ENCODE results near the gene TP73.

TP73 gene

GRCh38 chr1:3674100-3675094 is 22.1 kb downstream of the TP73 start:
- H3K27ac ChIP-seq (ENCODE audit: low read depth, low read length), result no peak overlapping the region
- H3K79me2 ChIP-seq (ENCODE audit: control insufficient read depth, low read length), result peaks cover 23% of the 10 kb centered on the region
- H3K4me3 ChIP-seq (ENCODE audit: low read length), result no peak overlapping the region
- TF ChIP-seq EZH2phosphoT487 (IDR thresholded peaks at IDR 0.05; ENCODE audit: borderline replicate concordance, low read length), result no peak
- TF ChIP-seq, protein P1, sequence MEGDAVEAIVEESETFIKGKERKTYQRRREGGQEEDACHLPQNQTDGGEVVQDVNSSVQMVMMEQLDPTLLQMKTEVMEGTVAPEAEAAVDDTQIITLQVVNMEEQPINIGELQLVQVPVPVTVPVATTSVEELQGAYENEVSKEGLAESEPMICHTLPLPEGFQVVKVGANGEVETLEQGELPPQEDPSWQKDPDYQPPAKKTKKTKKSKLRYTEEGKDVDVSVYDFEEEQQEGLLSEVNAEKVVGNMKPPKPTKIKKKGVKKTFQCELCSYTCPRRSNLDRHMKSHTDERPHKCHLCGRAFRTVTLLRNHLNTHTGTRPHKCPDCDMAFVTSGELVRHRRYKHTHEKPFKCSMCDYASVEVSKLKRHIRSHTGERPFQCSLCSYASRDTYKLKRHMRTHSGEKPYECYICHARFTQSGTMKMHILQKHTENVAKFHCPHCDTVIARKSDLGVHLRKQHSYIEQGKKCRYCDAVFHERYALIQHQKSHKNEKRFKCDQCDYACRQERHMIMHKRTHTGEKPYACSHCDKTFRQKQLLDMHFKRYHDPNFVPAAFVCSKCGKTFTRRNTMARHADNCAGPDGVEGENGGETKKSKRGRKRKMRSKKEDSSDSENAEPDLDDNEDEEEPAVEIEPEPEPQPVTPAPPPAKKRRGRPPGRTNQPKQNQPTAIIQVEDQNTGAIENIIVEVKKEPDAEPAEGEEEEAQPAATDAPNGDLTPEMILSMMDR (IDR thresholded peaks at IDR 0.05; ENCODE audit: low read depth, low read length, poor library complexity, severe bottlenecking), result no peak
- H3K4me1 ChIP-seq (ENCODE audit: control insufficient read depth, low read length), result peaks cover 61% of the 10 kb centered on the region
- H3K4me2 ChIP-seq (ENCODE audit: low read length), result no peak overlapping the region
- no peaks in the 10 kb centered on the region for H3K9me3 ChIP-seq (ENCODE audit: control insufficient read depth, insufficient read depth, low read length)
- H3F3A ChIP-seq (ENCODE audit: control insufficient read depth, insufficient read depth), result peaks cover 6% of the 10 kb centered on the region
- no peaks in the 10 kb centered on the region for H3K9me2 ChIP-seq (replicated peaks; ENCODE audit: control insufficient read depth, low read length)
- no peaks in the 10 kb centered on the region for H3K36me3 ChIP-seq (ENCODE audit: control insufficient read depth, low read length)
- no peaks in the 10 kb centered on the region for H3K27me3 ChIP-seq (ENCODE audit: control insufficient read depth, low read length)
- H4K20me1 ChIP-seq (ENCODE audit: control insufficient read depth, insufficient read depth, low read depth, low read length), result no peaks in the 10 kb centered on the region; the same call in 1 of the 2 replicates

DNA sequence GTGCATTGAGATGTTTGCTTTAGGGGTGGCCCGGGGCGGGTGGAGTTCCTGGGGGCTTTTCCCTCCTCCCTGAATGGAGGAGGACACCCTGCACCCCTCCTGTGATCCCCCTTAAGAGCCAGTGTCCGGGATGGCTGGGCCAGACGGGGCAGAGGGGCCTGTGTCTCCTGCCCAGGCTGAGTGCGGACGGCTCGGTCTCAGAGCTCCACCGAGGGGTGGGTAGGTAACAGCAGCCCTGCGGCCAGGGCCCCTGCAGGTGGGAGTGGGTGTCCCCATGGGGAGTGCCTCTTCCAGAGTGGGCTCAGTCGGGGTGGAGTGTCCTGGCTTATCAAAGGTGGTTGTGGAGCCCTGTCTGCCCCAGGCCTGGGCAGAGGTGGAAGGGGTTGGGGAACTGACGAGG is 23.1 kb downstream of the TP73 start:
- Histone ChIP-seq H3K27me3 (ENCODE audit: control insufficient read depth, low read length) (no peaks in the 10 kb centered on the region), H3K4me2 (ENCODE audit: low read length) (no peak overlapping the region), H3K36me3 (ENCODE audit: control insufficient read depth, low read length) (no peaks in the 10 kb centered on the region), H3K9me3 (ENCODE audit: control insufficient read depth, insufficient read depth, low read length) (no peaks in the 10 kb centered on the region), H3K4me1 (ENCODE audit: control insufficient read depth, low read length) (peaks cover 64% of the 10 kb centered on the region), H3K27ac (ENCODE audit: low read depth, low read length) (no peak overlapping the region), H4K20me1 (ENCODE audit: control insufficient read depth, insufficient read depth, low read depth, low read length) (peaks cover 5% of the 10 kb centered on the region; the same call in 1 of the 2 replicates), H3K4me3 (ENCODE audit: low read length) (no peak overlapping the region), H3F3A (ENCODE audit: control insufficient read depth, insufficient read depth) (peaks cover 6% of the 10 kb centered on the region), H3K9me2 (replicated peaks; ENCODE audit: control insufficient read depth, low read length) (no peaks in the 10 kb centered on the region), H3K79me2 (ENCODE audit: control insufficient read depth, low read length) (peaks cover 26% of the 10 kb centered on the region)
- TF ChIP-seq EZH2phosphoT487 (IDR thresholded peaks at IDR 0.05; ENCODE audit: borderline replicate concordance, low read length), result no peak

- no peaks in the 10 kb centered on the region for H3K9me3 ChIP-seq (ENCODE audit: control insufficient read depth, insufficient read depth, low read length)
- H3K4me3 ChIP-seq (ENCODE audit: low read length), result peak overlapping the region; percentile 48
- no peaks in the 10 kb centered on the region for H3K27me3 ChIP-seq (ENCODE audit: control insufficient read depth, low read length)
- H3K9me2 ChIP-seq (replicated peaks; ENCODE audit: control insufficient read depth, low read length), result no peaks in the 10 kb centered on the region
- no peaks in the 10 kb centered on the region for H3K36me3 ChIP-seq (ENCODE audit: control insufficient read depth, low read length)
- H3K27ac ChIP-seq (ENCODE audit: low read depth, low read length), result peak overlapping the region; percentile 60
- TF ChIP-seq, protein P1 (IDR thresholded peaks at IDR 0.05; ENCODE audit: low read depth, low read length, poor library complexity, severe bottlenecking), result peak; percentile 10
- no peak for TF ChIP-seq EZH2phosphoT487 (IDR thresholded peaks at IDR 0.05; ENCODE audit: borderline replicate concordance, low read length)
- H3K4me1 ChIP-seq (ENCODE audit: control insufficient read depth, low read length), result peaks cover 67% of the 10 kb centered on the region
- peaks cover 21% of the 10 kb centered on the region for H3K79me2 ChIP-seq (ENCODE audit: control insufficient read depth, low read length)
- H3F3A ChIP-seq (ENCODE audit: control insufficient read depth, insufficient read depth), result peaks cover 6% of the 10 kb centered on the region
- H4K20me1 ChIP-seq (ENCODE audit: control insufficient read depth, insufficient read depth, low read depth, low read length), result peaks cover 5% of the 10 kb centered on the region; the same call in 1 of the 2 replicates
- peak overlapping the region; percentile 74 for H3K4me2 ChIP-seq (ENCODE audit: low read length)
Observed at GRCh38 chr1:3676581-3677470, 24.5 kb downstream of the TP73 start.

Data from DOHH2 (cell line).